Panc1 (cell line): ENCODE data around the gene CKS1B. TPM values are rescaled to one million over a fixed set of nuclear protein-coding genes. Genes with fewer than 3 reads are reported as not detected.

Source experiments
- ATAC-seq: fragments of 200-7000 bp; cut with Tn5 transposase; 2 replicates; pipeline ENCODE4 v1.9.1; 2020; ENCODE audit warnings: mild to moderate bottlenecking, moderate library complexity
- BruUV-seq: library from RNA; stranded (reverse); fragments of 400-500 nt; replicated peaks from 2 replicates; lab custom pipeline; 2021; lab: Mats Ljungman, UMichigan
- CTCF ChIA-PET: fragments of 300-600 bp; sonication (Branson Sonifier 250); formaldehyde crosslinking; loops from one replicate; lab custom pipeline; 2022; ENCODE audit warnings: antibody characterized with exemption; lab: Charles Lee
- POLR2A ChIA-PET: fragments of 300-600 bp; sonication (Branson Sonifier 250); formaldehyde crosslinking; loops from one replicate; lab custom pipeline; 2022; ENCODE audit warnings: antibody characterized with exemption; lab: Charles Lee
- DNase-seq: peaks from one replicate; pipeline ENCODE4 v3.0.0-alpha.2; 2010; ENCODE audit warnings: low read depth, low spot score
- H3K27ac ChIP-seq: 2 replicates; pipeline ENCODE4 v1.5.1; 2011; ENCODE audit warnings: mild to moderate bottlenecking, low read length, inconsistent platforms
- H3K27me3 ChIP-seq: fragments of 200-500 bp; sonication (Bioruptor generic); 2 replicates; pipeline ENCODE4 v1.6.0; 2014; ENCODE audit warnings: low read length, inconsistent platforms; ENCODE audit not compliant: control insufficient read depth, insufficient read depth
- H3K36me3 ChIP-seq: fragments of 200-500 bp; sonication (Bioruptor generic); 2 replicates; pipeline ENCODE4 v1.5.1; 2014; ENCODE audit warnings: inconsistent platforms, mild to moderate bottlenecking, low read length, moderate library complexity; ENCODE audit not compliant: control insufficient read depth, insufficient read depth
- H3K4me1 ChIP-seq: 2 replicates; pipeline ENCODE4 v1.5.1; 2011; ENCODE audit warnings: inconsistent platforms, mild to moderate bottlenecking, low read length, moderate library complexity; ENCODE audit not compliant: control insufficient read depth, insufficient read depth
- H3K4me3 ChIP-seq, 2 experiments: 2 replicates each; pipeline ENCODE4 v1.5.1; 2011 to 2012; ENCODE audit warnings: low read depth in 2 of 2, low read length in 2 of 2, mild to moderate bottlenecking in 2 of 2, inconsistent platforms in 1 of 2, moderate library complexity in 1 of 2
- H3K9me3 ChIP-seq: fragments of 200-500 bp; sonication (Bioruptor generic); 2 replicates; pipeline ENCODE4 v1.5.1; 2014; ENCODE audit warnings: low read depth, mild to moderate bottlenecking, inconsistent platforms, low read length, moderate library complexity; ENCODE audit not compliant: control insufficient read depth, insufficient read depth
- POLR2AphosphoS5 ChIP-seq: IDR thresholded peaks from 2 replicates; pipeline ENCODE4 v1.6.1; 2012; ENCODE audit warnings: mild to moderate bottlenecking, low read depth, low read length, moderate library complexity
- SIN3A ChIP-seq: IDR thresholded peaks from 2 replicates; pipeline ENCODE4 v1.6.1; 2012; ENCODE audit warnings: low read depth, mild to moderate bottlenecking, low read length, moderate library complexity, borderline replicate concordance; ENCODE audit not compliant: insufficient read depth
- TCF7L2 ChIP-seq: IDR thresholded peaks from 2 replicates; pipeline ENCODE4 v1.6.1; 2011; ENCODE audit warnings: mild to moderate bottlenecking, low read depth, low read length, inconsistent platforms
- in situ Hi-C: cut with HindIII; loops from 2 replicates; pipeline ENCODE4 v1.10.0; 2016; ENCODE audit warnings: low sequenced_read_pairs, low pct_unique_long_range_greater_than_20kb
- intact Hi-C: fragments of 100-400 bp; cut with micrococcal nuclease; formaldehyde crosslinking; loops from one replicate; pipeline ENCODE4 v1.10.0; 2022; ENCODE audit not compliant: unreplicated experiment
- total RNA-seq: library from RNA; stranded (reverse); gene quantifications from one replicate; pipeline ENCODE4 v1.2.1, GENCODE V29; 2021; ENCODE audit not compliant: unreplicated experiment
- TF ChIP-seq, protein P1 (sequence below), 2 experiments: IDR thresholded peaks; 2 replicates each; pipeline ENCODE4 v1.6.1; 2011 to 2012; ENCODE audit warnings: low read depth in 2 of 2, control low read depth in 1 of 2, low read length in 1 of 2, mild to moderate bottlenecking in 1 of 2, moderate library complexity in 1 of 2; ENCODE audit not compliant: insufficient read depth in 1 of 2
- TF ChIP-seq, protein P2 (sequence below): fragments of 450-650 bp; IDR thresholded peaks from 2 replicates; pipeline ENCODE4 v1.5.1; 2017; ENCODE audit warnings: mild to moderate bottlenecking

Gene CKS1B
- total RNA-seq, 1 experiment from 2014 or later, result 212 TPM

DNA sequence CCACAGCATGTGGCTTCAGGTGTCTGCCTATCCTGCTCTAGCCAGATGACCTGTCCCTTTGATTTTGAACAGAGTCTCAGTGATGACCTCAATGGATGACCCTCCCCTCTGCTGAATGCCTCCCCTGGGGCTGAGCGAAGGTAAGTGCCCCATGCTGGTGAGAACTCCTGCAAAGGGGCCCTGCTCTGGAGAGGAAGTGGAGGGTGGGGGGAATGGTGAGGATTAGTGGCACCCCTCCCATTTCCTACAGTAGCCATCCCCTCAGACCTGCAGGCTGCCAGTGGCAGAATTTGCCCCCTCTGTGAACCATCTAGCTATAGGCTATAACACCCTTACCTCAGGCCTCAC is 34.3 kb upstream of the CKS1B start:
- in situ Hi-C loops, result no loop called here
- CTCF ChIA-PET, result interaction anchor here (0.7 kb wide), 1 partner anchor 31 kb away, joined by 12 read pairs; no protein-coding TSS in a partner anchor

DNA sequence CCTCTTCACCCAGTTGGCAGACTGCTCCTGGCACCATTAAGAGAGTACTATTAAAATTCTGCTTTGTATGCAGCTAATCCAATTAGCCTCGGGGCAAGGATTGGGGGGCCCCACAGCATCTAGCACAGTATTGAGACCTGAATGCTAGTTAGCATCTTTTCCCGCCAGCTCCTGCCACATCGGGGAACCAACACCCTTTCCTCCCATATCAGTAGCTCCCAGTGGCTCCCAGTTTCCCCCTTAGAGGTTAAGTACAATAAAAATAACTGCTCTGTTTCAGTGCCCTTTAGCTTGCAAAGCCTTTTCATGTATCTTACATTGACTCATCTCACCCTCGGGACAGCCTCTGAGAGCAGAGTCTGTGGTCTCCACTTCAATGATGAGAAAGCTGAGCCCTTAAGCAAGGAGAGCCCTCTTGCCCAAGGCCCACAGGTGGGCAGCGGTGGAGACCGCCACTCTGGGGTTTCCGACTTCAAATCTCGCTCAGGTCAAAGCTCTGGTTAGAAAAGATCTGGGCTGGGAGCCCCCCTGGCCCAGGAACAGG is 33.8 kb upstream of the CKS1B start:
- Histone ChIP-seq H3K9me3 (no peaks in the 10 kb centered on the region), H3K36me3 (no peaks in the 10 kb centered on the region), H3K27me3 (no peaks in the 10 kb centered on the region), H3K4me1 (peaks cover 13% of the 10 kb centered on the region), H3K27ac (no peak overlapping the region), H3K4me3 (no peak overlapping the region)
- TF ChIP-seq, protein P1, sequence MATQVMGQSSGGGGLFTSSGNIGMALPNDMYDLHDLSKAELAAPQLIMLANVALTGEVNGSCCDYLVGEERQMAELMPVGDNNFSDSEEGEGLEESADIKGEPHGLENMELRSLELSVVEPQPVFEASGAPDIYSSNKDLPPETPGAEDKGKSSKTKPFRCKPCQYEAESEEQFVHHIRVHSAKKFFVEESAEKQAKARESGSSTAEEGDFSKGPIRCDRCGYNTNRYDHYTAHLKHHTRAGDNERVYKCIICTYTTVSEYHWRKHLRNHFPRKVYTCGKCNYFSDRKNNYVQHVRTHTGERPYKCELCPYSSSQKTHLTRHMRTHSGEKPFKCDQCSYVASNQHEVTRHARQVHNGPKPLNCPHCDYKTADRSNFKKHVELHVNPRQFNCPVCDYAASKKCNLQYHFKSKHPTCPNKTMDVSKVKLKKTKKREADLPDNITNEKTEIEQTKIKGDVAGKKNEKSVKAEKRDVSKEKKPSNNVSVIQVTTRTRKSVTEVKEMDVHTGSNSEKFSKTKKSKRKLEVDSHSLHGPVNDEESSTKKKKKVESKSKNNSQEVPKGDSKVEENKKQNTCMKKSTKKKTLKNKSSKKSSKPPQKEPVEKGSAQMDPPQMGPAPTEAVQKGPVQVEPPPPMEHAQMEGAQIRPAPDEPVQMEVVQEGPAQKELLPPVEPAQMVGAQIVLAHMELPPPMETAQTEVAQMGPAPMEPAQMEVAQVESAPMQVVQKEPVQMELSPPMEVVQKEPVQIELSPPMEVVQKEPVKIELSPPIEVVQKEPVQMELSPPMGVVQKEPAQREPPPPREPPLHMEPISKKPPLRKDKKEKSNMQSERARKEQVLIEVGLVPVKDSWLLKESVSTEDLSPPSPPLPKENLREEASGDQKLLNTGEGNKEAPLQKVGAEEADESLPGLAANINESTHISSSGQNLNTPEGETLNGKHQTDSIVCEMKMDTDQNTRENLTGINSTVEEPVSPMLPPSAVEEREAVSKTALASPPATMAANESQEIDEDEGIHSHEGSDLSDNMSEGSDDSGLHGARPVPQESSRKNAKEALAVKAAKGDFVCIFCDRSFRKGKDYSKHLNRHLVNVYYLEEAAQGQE (IDR thresholded peaks at IDR 0.05; ENCODE audit: insufficient read depth in 1 of 2, low read depth in 2 of 2, low read length in 1 of 2), result no peak
- TF ChIP-seq, protein P2, sequence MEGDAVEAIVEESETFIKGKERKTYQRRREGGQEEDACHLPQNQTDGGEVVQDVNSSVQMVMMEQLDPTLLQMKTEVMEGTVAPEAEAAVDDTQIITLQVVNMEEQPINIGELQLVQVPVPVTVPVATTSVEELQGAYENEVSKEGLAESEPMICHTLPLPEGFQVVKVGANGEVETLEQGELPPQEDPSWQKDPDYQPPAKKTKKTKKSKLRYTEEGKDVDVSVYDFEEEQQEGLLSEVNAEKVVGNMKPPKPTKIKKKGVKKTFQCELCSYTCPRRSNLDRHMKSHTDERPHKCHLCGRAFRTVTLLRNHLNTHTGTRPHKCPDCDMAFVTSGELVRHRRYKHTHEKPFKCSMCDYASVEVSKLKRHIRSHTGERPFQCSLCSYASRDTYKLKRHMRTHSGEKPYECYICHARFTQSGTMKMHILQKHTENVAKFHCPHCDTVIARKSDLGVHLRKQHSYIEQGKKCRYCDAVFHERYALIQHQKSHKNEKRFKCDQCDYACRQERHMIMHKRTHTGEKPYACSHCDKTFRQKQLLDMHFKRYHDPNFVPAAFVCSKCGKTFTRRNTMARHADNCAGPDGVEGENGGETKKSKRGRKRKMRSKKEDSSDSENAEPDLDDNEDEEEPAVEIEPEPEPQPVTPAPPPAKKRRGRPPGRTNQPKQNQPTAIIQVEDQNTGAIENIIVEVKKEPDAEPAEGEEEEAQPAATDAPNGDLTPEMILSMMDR, result no peak
- no peak for TF ChIP-seq POLR2AphosphoS5
- no peak for TF ChIP-seq SIN3A
- TF ChIP-seq TCF7L2, result no peak
- no TSS peak for BruUV-seq
- ATAC-seq, result no peak
- in situ Hi-C loops, result no loop called here
- DNase-seq, result no peak
- CTCF ChIA-PET, result no interaction called here
- intact Hi-C loops, result no loop called here
- POLR2A ChIA-PET, result no interaction called here

More for the DNA sequence above, 34.3 kb upstream of the CKS1B start:
- peaks cover 17% of the 10 kb centered on the region for H3K4me1 ChIP-seq
- BruUV-seq, result no TSS peak
- POLR2A ChIA-PET, result interaction anchor here (0.6 kb wide), 1 partner anchor 95 kb away, joined by 5 read pairs; no protein-coding TSS in a partner anchor
- no peak for ATAC-seq
- intact Hi-C loops, result no loop called here
- TF ChIP-seq POLR2AphosphoS5 (no peak), SIN3A (no peak), TCF7L2 (no peak)
- TF ChIP-seq, protein P1 (IDR thresholded peaks at IDR 0.05; ENCODE audit: insufficient read depth in 1 of 2, low read depth in 2 of 2, low read length in 1 of 2), result no peak
- TF ChIP-seq, protein P2, result no peak
- no peaks in the 10 kb centered on the region for H3K9me3 ChIP-seq
- DNase-seq, result no peak
- H3K36me3 ChIP-seq, result no peaks in the 10 kb centered on the region
- no peak overlapping the region for H3K27ac ChIP-seq
- no peaks in the 10 kb centered on the region for H3K27me3 ChIP-seq
- H3K4me3 ChIP-seq, result no peak overlapping the region
